Effector CD8-positive, alpha-beta T cell (primary cell): ENCODE results near the gene PNLIP.

Source experiments
- DNase-seq: peaks from one replicate; lab custom pipeline; 2025; lab: John Stamatoyannopoulos, UW

PNLIP gene

DNA sequence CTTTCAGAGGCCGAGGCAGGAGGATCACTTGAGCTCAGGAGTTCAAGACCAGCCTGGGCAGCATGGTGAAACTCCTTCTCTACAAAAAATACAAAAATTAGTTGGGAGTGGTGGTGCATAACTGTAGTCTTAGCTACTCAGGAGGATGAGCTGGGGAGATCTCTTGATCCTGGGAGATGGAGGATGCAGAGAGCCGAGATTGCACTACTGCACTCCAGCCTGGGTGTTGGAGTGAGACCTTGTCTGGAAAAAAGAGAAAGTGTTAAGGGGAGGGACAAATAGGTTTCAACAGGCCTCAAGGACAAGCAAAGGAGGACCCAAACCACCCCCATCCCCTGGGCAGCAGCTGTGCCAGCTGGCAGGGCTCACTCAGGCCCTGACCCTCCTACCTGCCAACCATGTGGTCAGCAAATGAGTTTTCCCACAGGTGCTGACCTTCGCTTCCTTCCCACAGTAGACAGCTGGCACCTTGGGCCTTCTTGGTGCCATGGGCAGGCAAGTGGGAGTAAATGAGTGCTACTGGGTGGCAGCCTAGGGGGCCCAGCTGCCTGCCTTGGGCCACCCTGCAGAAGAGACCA is 69.6 kb downstream of the PNLIP start:
- DNase-seq = no peak
